ENCODE results near the gene KRTAP2-2. TPM values are rescaled to one million over a fixed set of nuclear protein-coding genes. Genes with fewer than 3 reads are reported as not detected.
"Not testable (repeated sequence)": the region's sequence is repeated elsewhere in the genome, so short reads cannot be mapped to it uniquely, and the experiment has no call there.

KRTAP2-2 gene
- total RNA-seq, 1 experiment from 2014 or later: not detected

DNA sequence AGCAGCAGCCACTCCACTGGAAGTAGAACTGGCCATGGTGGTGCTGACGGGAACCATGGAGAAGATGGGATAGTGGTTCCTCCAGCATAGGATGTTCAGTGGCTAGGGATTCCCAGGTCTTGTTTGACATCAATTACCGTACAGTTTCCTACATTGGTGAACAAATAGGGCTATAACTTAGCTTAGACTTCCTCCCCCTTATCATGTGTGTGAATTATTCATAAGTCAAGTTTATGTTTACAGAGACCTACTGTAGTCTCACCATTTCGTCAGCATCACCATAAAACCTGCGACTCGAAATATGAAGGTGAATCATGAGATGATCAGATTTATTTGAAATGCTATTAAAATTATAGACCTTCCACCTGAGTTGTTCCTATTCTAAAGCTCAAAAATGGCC lies 3.7 kb upstream of the KRTAP2-2 start:
- Histone ChIP-seq H3K4me3 (no peak overlapping the region), H3K4me2 (peak overlapping the region; percentile 43), H3K27me3 (ENCODE audit: insufficient read depth, low read depth) (no peaks in the 10 kb centered on the region), H3K4me1 (replicated peaks; ENCODE audit: insufficient read depth) (peaks cover 43% of the 10 kb centered on the region), H4K20me1 (ENCODE audit: insufficient read depth) (no peaks in the 10 kb centered on the region), H3K79me2 (ENCODE audit: low read depth) (no peaks in the 10 kb centered on the region), H3K36me3 (ENCODE audit: low read depth) (0 out of 2 replicates have a peak, but pooled peaks cover 5% of the 10 kb centered on the region), H3K27ac (peak overlapping the region; percentile 88), H2AFZ (no peak overlapping the region), H3K9me2 (ENCODE audit: insufficient read depth) (no peaks in the 10 kb centered on the region), H3F3A (ENCODE audit: insufficient read depth, low read depth) (peaks cover 26% of the 10 kb centered on the region), H3K9me3 (ENCODE audit: insufficient read depth, low read depth) (no peaks in the 10 kb centered on the region; the same call in 1 of the 2 replicates)
- intact Hi-C loops (cut with micrococcal nuclease; ENCODE audit: unreplicated experiment): no loop called here
- no TSS peak for BruUV-seq (replicated peaks)
- ChIA-PET CTCF (no interaction called here), POLR2A (ENCODE audit: unreplicated experiment) (interaction anchor here (0.6 kb wide), 4 partner anchors 156 to 594 kb away, joined by 3 to 7 read pairs (median 6); partner anchors contain the start of gene KRT19)
- DNase-seq: peak in 1 of 2 experiments; percentile 72
- TF ChIP-seq, protein P1, sequence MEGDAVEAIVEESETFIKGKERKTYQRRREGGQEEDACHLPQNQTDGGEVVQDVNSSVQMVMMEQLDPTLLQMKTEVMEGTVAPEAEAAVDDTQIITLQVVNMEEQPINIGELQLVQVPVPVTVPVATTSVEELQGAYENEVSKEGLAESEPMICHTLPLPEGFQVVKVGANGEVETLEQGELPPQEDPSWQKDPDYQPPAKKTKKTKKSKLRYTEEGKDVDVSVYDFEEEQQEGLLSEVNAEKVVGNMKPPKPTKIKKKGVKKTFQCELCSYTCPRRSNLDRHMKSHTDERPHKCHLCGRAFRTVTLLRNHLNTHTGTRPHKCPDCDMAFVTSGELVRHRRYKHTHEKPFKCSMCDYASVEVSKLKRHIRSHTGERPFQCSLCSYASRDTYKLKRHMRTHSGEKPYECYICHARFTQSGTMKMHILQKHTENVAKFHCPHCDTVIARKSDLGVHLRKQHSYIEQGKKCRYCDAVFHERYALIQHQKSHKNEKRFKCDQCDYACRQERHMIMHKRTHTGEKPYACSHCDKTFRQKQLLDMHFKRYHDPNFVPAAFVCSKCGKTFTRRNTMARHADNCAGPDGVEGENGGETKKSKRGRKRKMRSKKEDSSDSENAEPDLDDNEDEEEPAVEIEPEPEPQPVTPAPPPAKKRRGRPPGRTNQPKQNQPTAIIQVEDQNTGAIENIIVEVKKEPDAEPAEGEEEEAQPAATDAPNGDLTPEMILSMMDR (conservative IDR thresholded peaks at IDR 0.05): no peak
- TF ChIP-seq EZH2 (IDR thresholded peaks at IDR 0.05; ENCODE audit: low read depth): no peak

DNA sequence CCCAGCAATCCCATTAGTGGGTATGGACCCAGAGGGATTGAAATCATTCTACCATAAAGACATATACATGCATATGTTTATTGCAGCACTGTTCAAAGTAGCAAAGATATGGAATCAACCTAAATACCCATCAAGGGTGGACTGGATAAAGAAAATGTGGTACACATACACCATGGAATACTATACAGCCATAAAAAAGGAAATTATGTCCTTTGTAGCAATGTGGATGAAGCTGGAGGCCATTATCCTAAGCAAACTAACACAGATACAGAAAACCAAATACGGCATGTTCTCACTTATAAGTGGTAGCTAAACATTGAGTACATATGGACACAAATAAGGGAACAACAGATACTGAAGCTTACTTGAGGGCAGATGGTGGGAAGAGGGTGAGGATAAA lies 2.5 kb upstream of the KRTAP2-2 start:
- H3K27ac ChIP-seq: no peak overlapping the region
- no peak for TF ChIP-seq EZH2 (IDR thresholded peaks at IDR 0.05; ENCODE audit: low read depth)
- TF ChIP-seq, protein P1 (conservative IDR thresholded peaks at IDR 0.05): no peak
- peaks cover 9% of the 10 kb centered on the region; the same call in 1 of the 2 replicates for H3K9me3 ChIP-seq (ENCODE audit: insufficient read depth, low read depth)
- no TSS peak for BruUV-seq (replicated peaks)
- peaks cover 42% of the 10 kb centered on the region for H3K4me1 ChIP-seq (replicated peaks; ENCODE audit: insufficient read depth)
- H3K36me3 ChIP-seq (ENCODE audit: low read depth): 0 out of 2 replicates have a peak, but pooled peaks cover 5% of the 10 kb centered on the region
- no peaks in the 10 kb centered on the region for H4K20me1 ChIP-seq (ENCODE audit: insufficient read depth)
- no peaks in the 10 kb centered on the region for H3K9me2 ChIP-seq (ENCODE audit: insufficient read depth)
- POLR2A ChIA-PET (ENCODE audit: unreplicated experiment): no interaction called here
- H2AFZ ChIP-seq: no peak overlapping the region
- CTCF ChIA-PET: interaction anchor here (0.6 kb wide), 1 partner anchor 97 kb away, joined by 4 read pairs; no protein-coding TSS in a partner anchor
- H3K79me2 ChIP-seq (ENCODE audit: low read depth): no peaks in the 10 kb centered on the region
- no peak overlapping the region for H3K4me2 ChIP-seq
- H3F3A ChIP-seq (ENCODE audit: insufficient read depth, low read depth): peaks cover 26% of the 10 kb centered on the region
- intact Hi-C loops (cut with micrococcal nuclease; ENCODE audit: unreplicated experiment): no loop called here
- no peak for DNase-seq
- no peaks in the 10 kb centered on the region for H3K27me3 ChIP-seq (ENCODE audit: insufficient read depth, low read depth)
- H3K4me3 ChIP-seq: no peak overlapping the region

DNA sequence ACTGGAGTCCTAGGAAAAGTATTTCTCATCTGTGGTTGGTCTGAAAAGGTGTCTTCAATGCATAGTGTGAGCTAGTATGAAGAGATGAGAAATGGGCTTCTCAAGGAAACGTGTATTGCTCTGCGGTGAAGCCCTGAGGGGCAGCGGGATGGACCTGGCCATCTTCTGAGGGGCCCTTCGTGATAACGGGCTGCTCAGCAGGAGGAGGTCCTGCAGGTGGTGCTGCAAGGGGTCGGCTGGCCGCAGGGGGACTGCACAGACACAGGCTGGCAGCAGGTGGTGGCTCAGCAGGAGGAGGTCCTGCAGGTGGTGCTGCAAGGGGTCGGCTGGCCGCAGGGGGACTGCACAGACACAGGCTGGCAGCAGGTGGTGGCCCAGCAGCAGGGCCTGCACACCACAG lies 474 bp downstream of the KRTAP2-2 start:
- CTCF ChIA-PET; H3K27ac ChIP-seq; DNase-seq; H3K36me3 ChIP-seq (ENCODE audit: low read depth); H3K9me2 ChIP-seq (ENCODE audit: insufficient read depth); H4K20me1 ChIP-seq (ENCODE audit: insufficient read depth); H2AFZ ChIP-seq; H3K9me3 ChIP-seq (ENCODE audit: insufficient read depth, low read depth); H3K4me3 ChIP-seq; H3K4me2 ChIP-seq; BruUV-seq (replicated peaks); intact Hi-C loops (cut with micrococcal nuclease; ENCODE audit: unreplicated experiment); H3K27me3 ChIP-seq (ENCODE audit: insufficient read depth, low read depth); POLR2A ChIA-PET (ENCODE audit: unreplicated experiment); H3K79me2 ChIP-seq (ENCODE audit: low read depth): not testable (repeated sequence)
- peaks cover 27% of the 10 kb centered on the region for H3K4me1 ChIP-seq (replicated peaks; ENCODE audit: insufficient read depth)
- H3F3A ChIP-seq (ENCODE audit: insufficient read depth, low read depth): peaks cover 21% of the 10 kb centered on the region

DNA sequence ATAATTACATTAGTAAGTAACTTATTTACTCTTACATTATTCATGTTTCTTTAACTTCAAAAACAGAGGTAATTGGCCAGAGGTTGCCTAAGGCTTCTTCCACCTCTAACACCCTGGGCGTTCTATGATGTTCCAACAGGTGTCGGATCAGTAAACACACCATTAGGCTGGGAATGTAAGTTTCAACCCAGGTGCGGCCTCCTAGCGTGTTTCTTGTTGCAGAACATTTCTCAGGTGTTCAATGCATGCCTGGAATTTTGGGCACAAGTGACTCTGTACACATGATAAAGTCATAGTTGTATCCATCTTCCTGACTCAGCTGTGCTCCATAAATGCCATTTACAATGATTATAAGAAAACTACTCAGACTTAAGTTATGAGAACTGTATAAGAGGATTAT lies 1.0 kb downstream of the KRTAP2-2 start:
- DNase-seq: no peak
- 0 out of 2 replicates have a peak, but pooled peaks cover 5% of the 10 kb centered on the region for H3K36me3 ChIP-seq (ENCODE audit: low read depth)
- peaks cover 27% of the 10 kb centered on the region for H3K4me1 ChIP-seq (replicated peaks; ENCODE audit: insufficient read depth)
- H3K9me2 ChIP-seq (ENCODE audit: insufficient read depth): no peaks in the 10 kb centered on the region
- peaks cover 9% of the 10 kb centered on the region; the same call in 1 of the 2 replicates for H3K9me3 ChIP-seq (ENCODE audit: insufficient read depth, low read depth)
- no peak overlapping the region for H3K4me2 ChIP-seq
- no peak overlapping the region for H2AFZ ChIP-seq
- H3K4me3 ChIP-seq: no peak overlapping the region
- H3K27ac ChIP-seq: no peak overlapping the region
- no peaks in the 10 kb centered on the region for H4K20me1 ChIP-seq (ENCODE audit: insufficient read depth)
- no peak for TF ChIP-seq EZH2 (IDR thresholded peaks at IDR 0.05; ENCODE audit: low read depth)
- TF ChIP-seq, protein P1 (conservative IDR thresholded peaks at IDR 0.05): no peak
- ChIA-PET POLR2A (ENCODE audit: unreplicated experiment) (no interaction called here), CTCF (no interaction called here)
- intact Hi-C loops (cut with micrococcal nuclease; ENCODE audit: unreplicated experiment): no loop called here
- peaks cover 23% of the 10 kb centered on the region for H3F3A ChIP-seq (ENCODE audit: insufficient read depth, low read depth)
- BruUV-seq (replicated peaks): no TSS peak
- H3K27me3 ChIP-seq (ENCODE audit: insufficient read depth, low read depth): no peaks in the 10 kb centered on the region
- no peaks in the 10 kb centered on the region for H3K79me2 ChIP-seq (ENCODE audit: low read depth)
